Measurements from ENCODE around the gene NCKIPSD. TPM values are rescaled to one million over a fixed set of nuclear protein-coding genes. Genes with fewer than 3 reads are reported as not detected.
"Not testable (repeated sequence)": the region's sequence is repeated elsewhere in the genome, so short reads cannot be mapped to it uniquely, and the experiment has no call there.

NCKIPSD gene
- total RNA-seq: 10 to 100 TPM; 16.6 to 22.1 TPM

- Histone ChIP-seq H3K27ac (peak within 1 kb of the TSS; percentile 70 to 91 (median 90)), H3K4me1 (peaks cover 21% of the 10 kb centered on the region), H3K4me3 (peak within 1 kb of the TSS; percentile 72 to 78), H3K9me3 (no peaks in the 10 kb centered on the region), H3K27me3 (no peaks in the 10 kb centered on the region), H3K36me3 (replicated peaks in 1 of 2; ENCODE audit: insufficient read depth in 1 of 2, low read depth in 2 of 2) (peaks cover 0 to 21% of the 10 kb centered on the region in 2 donors)
- ATAC-seq (peak; percentile 93), DNase-seq (peak; percentile 89 to 94 (median 91))
- peak; percentile 43 to 85 (median 67) for TF ChIP-seq CTCF (IDR thresholded peaks at IDR 0.05)
- peak; percentile 67 to 73 (median 71) for TF ChIP-seq POLR2A (IDR thresholded peaks at IDR 0.05)
- intact Hi-C loops (cut with DNase I): no loop called here
- WGBS, 2 donors: 1 to 12% methylated on average over 18 to 97 of the region's 97 CpGs
Observed at GRCh38 chr3:48685603-48686511, at the start of gene NCKIPSD. TSS of gene NCKIPSD (minus strand) at chr3:48685915. CDS start at chr3:48685807, 108 bp downstream.

GRCh38 chr3:48735075-48735767, 49.5 kb upstream of the NCKIPSD start:
- ATAC-seq; H3K4me3 ChIP-seq; H3K27ac ChIP-seq; DNase-seq; H3K9me3 ChIP-seq; H3K27me3 ChIP-seq; H3K36me3 ChIP-seq (replicated peaks in 1 of 2; ENCODE audit: insufficient read depth in 1 of 2, low read depth in 2 of 2); intact Hi-C loops (cut with DNase I): not testable (repeated sequence)
- WGBS, 2 donors: 49 to 51% methylated on average over 8 of the region's 8 CpGs
- H3K4me1 ChIP-seq: peaks cover 19% of the 10 kb centered on the region

GRCh38 chr3:48734541-48734940, 48.8 kb upstream of the NCKIPSD start:
- WGBS, 2 donors: no CpG with 5 or more reads among the region's 25 CpGs
- ATAC-seq; intact Hi-C loops (cut with DNase I); H3K4me3 ChIP-seq; H3K27me3 ChIP-seq; DNase-seq; H3K36me3 ChIP-seq (replicated peaks in 1 of 2; ENCODE audit: insufficient read depth in 1 of 2, low read depth in 2 of 2); H3K9me3 ChIP-seq; H3K27ac ChIP-seq: not testable (repeated sequence)
- H3K4me1 ChIP-seq: peaks cover 12% of the 10 kb centered on the region

GRCh38 chr3:48733752-48734518, 48.2 kb upstream of the NCKIPSD start:
- H3K4me3 ChIP-seq; H3K9me3 ChIP-seq; DNase-seq; ATAC-seq; H3K4me1 ChIP-seq; H3K27me3 ChIP-seq; intact Hi-C loops (cut with DNase I); H3K27ac ChIP-seq; H3K36me3 ChIP-seq (replicated peaks in 1 of 2; ENCODE audit: insufficient read depth in 1 of 2, low read depth in 2 of 2): not testable (repeated sequence)
- 100% methylated on average over 1 to 5 of the region's 53 CpGs for WGBS, 2 donors

GRCh38 chr3:48727511-48727910, 41.8 kb upstream of the NCKIPSD start:
- Histone ChIP-seq H3K27me3 (no peaks in the 10 kb centered on the region), H3K4me3 (no peak overlapping the region), H3K27ac (no peak overlapping the region), H3K4me1 (no peaks in the 10 kb centered on the region), H3K36me3 (replicated peaks in 1 of 2; ENCODE audit: insufficient read depth in 1 of 2, low read depth in 2 of 2) (no peaks in the 10 kb centered on the region), H3K9me3 (no peaks in the 10 kb centered on the region)
- WGBS, 2 donors: 91 to 93% methylated on average over 8 of the region's 8 CpGs
- ATAC-seq (no peak), DNase-seq (no peak)
- TF ChIP-seq POLR2A (IDR thresholded peaks at IDR 0.05): no peak
- TF ChIP-seq CTCF (IDR thresholded peaks at IDR 0.05): no peak
- intact Hi-C loops (cut with DNase I): no loop called here

GRCh38 chr3:48725185-48725855, 39.6 kb upstream of the NCKIPSD start:
- WGBS, 2 donors: 86 to 88% methylated on average over 8 of the region's 8 CpGs
- ATAC-seq; DNase-seq; H3K4me3 ChIP-seq; H3K27me3 ChIP-seq; intact Hi-C loops (cut with DNase I); H3K4me1 ChIP-seq; H3K9me3 ChIP-seq; H3K36me3 ChIP-seq (replicated peaks in 1 of 2; ENCODE audit: insufficient read depth in 1 of 2, low read depth in 2 of 2); H3K27ac ChIP-seq: not testable (repeated sequence)
